GM18502 (cell line): ENCODE data around the gene UNC5B.

Source experiments
- ATAC-seq: cut with Tn5 transposase; IDR thresholded peaks from one replicate; pipeline ENCODE4 v1.9.1; 2021; ENCODE audit warnings: mild to moderate bottlenecking; ENCODE audit not compliant: unreplicated experiment, poor library complexity

Gene UNC5B

DNA sequence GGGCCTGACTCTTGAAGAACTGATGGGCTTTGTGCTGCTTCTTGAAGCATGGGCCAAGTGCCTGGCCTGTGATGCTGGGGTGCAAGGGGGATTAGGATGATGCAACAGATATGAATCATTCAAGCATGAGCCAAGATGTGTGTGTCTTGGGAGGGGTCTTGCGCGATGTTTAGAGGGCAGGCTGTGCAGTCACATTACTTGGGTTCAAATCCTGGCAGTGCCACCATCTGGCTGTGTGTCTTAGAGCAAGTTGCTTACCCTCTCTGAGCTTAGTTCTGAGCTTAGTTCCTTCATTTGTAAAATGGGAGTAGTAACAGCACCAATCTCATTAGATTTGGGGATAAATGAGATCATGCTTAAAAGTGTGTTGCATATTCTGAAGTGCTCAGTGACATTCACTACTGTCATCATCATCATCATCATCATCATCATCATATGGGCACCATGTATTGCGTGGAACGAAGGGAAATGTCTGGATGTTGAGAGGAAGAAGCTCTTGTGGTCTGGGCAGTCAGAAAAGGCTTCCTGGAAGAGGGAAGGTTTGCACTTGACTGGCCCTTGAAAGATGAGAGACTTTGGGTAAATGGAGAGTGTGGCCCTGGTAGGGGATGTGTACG is 9.3 kb downstream of the UNC5B start:
- no peak for ATAC-seq

DNA sequence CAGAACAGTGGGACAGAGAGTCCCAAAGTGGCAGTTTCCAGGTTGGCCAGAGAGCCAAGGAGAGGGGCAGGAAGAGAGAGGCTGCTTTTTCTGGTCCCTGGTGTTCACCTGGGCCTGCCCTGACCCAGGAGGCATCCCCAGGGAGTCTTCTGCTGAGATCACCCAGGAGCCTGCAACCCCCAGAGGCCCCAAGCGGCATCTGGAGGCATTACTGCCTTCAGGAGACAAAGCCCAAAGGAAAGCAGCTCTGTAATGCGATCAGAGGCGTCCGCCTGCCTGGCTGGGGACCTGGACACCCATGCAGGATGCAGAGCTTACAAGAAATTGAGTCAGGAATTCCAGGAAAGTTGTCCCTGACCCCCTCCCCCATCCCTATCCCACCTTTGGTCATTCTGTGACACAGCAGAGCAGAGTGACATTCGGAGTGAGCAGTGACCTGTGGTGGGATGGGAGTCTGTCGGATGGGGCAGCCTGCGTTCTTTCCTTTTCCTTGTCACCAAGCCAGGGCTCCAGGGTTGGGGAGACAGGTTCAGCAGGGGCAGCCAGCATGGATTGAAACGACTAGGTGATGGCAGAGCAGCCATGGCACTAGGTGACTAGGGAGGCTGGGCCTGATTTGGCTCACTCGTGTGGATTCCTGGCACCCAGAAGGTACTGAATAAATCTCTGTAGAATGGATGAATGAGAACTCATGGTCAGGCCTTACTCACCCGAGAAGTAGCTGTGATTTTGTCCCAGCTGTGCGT is 10.4 kb downstream of the UNC5B start:
- no peak for ATAC-seq

- no peak for ATAC-seq
These were observed 11.1 kb downstream of the UNC5B start for GRCh38 chr10:71223347-71224058.

DNA sequence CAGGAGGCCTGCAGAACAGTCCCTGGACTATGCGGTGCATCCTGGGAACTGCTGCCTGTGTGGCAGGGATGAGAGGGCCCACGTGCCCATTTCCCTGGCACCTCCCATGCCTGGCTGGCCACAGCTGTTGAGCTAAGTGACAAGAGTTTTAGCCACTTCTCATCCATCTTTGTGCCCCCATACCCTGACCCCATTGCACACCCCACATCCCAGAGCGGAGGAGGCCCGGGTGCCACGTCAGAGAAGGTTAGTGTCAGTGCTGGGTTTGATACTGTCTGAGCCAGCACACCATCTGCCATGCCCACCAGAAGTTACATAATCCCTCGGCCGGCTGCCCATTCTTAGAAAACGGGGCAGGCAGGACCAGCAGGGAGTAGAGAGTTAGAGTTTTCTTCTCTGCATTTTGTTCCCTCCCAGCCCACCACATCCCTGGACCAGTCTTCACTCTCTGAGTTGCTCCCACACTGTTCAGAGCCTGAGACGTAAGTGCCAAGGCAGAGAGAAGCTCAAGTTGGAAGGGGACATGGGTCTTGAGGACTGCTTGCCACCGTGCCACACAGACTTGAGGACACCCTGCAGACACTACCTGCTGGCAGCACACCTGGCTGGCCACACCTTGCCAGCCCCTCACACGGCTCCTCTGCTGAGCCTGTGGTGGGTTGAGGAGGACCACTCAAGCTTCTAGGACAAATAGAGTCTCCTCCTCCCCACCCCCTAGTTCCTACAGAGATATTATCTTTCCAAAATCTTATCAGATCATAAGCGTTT is 13.1 kb downstream of the UNC5B start:
- no peak for ATAC-seq

GRCh38 chr10:71228875-71229675 is 16.7 kb downstream of the UNC5B start:
- ATAC-seq = no peak

DNA sequence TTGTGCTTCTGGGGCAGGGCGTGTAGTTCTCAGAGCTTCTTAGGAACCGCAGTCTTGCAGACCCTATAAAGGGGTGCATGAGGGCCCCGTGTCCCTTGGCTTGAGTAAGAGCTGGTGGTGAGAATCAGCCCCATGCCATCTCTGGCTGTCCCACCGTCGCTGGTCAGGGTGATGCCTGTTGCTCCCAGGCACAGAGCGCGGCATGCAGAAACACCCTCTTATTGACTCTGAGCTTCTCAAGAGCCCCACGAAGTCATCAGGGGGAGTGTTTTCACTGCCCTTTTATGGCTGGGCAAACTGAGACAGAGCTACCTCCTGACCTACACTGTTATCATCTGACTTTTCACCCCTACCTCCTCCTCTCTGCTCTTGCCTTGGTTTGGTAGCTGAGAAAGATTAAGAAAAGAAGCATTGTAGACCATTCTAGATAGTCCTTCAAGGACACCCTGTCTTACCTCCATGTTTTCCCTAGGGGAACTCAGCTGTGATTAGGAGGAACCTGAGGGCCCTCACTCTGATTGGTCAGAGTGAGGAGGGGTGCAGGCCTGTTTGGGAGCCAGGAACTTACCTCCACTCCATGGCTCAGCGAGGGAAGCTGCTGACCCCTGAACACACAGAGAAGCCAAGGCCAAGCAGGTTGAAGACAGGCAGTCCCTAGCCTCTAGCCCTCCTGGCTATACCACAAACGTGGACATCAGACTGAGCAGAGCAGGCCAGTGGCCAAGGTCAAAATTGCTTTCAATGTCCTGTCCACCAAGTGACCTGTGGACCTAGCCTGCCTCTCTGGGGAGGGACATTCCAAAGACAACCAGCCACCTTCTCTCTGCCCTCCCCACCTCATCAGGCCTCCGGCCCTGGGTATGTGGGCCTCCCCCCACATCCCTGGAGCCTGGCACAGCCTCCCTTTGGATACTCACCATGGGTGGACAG is 17.6 kb downstream of the UNC5B start:
- ATAC-seq = no peak

DNA sequence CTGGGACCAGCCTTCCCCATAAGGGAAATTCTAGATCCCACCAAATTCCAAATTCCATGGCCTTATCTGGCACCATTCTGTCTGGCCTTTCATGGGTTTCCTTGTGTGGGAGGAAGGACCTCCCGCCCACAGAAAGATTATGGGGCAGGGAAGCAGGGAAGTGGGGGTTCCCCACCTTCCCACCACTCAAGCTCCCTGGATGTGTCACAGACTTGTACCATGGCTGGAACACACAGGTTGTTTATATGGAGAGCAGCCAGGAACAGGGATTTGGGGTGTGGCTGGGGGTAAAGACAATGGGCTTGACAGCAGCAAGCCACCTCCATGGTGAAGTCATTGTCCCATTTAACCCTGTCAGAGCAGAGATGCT is 18.3 kb downstream of the UNC5B start:
- no peak for ATAC-seq

DNA sequence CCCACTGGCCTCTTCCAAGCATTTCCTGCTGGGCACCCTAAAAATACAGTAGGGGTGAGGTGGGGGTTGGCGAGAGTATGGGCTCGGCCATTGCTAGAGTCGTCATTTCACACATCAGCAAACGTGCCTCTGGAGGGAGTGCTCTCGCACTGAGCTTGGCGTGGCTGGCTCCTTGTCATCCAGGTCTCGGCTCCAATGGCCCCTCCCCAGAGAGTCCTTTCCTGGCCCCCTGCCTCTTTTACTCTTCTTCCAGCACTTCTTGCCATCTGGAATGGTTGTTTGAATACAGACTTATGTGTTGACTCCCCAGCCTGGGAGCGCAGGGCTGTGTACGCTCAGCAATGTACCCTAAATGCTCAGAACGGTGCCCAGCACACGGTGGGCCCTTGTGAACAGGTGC is 18.8 kb downstream of the UNC5B start:
- ATAC-seq = no peak

DNA sequence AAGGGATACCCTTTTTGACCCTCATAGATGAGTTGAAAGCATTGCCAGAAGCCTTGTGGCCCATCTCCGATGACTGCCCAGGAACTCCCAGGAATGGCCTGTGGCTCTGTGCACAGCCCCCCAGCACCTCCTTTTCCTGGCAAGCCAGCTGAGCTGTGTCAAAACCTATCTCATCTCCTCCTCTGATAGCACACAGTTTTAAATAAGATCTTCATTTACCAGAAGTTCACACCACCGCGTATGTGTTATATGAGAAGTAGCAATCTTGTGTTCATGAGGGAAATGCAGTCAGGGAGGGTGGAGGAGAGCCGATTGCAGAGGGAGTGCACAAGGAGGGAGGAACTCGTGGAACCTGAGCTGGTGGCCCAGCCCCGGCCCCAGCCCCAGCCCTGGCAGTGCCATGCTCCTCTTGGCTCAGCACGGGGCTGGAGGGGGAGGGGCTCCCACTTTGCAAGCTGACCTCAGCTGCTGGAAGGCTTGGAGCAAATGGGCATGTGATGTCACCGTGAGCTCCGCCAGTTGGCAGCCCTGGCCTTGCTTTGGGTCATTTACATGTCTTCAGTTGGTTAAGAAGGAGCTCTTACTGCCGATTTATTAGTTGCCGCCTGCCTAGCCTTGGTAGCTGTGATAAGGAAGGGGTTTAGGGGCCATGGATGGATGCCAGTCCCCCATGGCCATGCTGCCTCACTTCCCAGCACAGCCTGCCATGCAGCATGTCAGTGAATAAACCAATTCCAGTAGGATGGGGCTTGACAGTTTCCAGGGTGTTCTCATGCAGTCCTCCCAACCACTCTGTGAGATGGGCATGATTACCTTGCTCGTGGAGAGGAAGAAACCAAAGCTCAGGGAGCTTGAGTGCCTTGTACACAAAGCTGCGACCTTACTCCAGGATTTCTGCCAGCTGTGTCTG is 20.0 kb downstream of the UNC5B start:
- ATAC-seq = no peak

GRCh38 chr10:71233482-71233892 is 21.1 kb downstream of the UNC5B start:
- no peak for ATAC-seq

GRCh38 chr10:71234004-71234894 is 21.9 kb downstream of the UNC5B start:
- no peak for ATAC-seq

- no peak for ATAC-seq
These were observed 22.8 kb downstream of the UNC5B start for GRCh38 chr10:71234970-71235685.

DNA sequence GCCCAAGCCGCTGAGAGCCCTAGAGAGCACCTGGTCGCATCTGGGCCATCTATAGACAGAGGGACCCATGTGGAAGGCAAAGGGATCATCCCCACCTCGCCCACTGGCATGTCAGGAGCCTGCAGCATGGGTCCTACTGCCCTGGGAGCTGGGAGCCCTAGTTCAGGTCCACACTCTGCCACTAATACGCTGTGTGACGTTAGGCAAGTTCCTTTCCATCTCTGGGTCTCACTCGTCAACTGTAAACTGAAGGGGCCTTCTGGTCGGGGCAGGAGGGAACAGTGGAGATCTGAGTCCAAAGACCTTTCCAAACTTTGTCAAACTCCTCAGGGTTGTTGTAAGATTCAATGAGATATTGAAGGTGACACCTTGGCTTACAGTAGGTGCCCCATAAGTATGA is 23.4 kb downstream of the UNC5B start:
- no peak for ATAC-seq

DNA sequence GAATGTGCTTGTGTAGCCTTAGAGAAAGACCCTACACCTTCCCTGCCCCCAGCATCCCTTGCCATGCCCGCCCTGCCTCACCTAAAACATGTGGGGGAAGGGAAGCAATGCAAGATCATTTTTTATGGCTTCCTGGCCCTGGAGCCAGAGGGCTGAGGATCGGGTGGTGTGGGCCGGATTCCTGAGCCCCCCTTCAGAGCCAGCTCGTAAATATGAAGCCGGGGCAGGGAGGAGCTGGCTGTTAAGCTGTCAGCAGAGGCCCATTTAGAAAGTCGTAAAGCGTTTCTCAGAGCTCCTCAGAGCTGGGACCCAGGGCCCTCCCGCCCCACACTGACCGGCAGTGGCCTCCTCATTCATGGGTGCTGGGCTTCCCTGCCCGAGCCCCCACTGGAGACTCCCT is 23.9 kb downstream of the UNC5B start:
- no peak for ATAC-seq

DNA sequence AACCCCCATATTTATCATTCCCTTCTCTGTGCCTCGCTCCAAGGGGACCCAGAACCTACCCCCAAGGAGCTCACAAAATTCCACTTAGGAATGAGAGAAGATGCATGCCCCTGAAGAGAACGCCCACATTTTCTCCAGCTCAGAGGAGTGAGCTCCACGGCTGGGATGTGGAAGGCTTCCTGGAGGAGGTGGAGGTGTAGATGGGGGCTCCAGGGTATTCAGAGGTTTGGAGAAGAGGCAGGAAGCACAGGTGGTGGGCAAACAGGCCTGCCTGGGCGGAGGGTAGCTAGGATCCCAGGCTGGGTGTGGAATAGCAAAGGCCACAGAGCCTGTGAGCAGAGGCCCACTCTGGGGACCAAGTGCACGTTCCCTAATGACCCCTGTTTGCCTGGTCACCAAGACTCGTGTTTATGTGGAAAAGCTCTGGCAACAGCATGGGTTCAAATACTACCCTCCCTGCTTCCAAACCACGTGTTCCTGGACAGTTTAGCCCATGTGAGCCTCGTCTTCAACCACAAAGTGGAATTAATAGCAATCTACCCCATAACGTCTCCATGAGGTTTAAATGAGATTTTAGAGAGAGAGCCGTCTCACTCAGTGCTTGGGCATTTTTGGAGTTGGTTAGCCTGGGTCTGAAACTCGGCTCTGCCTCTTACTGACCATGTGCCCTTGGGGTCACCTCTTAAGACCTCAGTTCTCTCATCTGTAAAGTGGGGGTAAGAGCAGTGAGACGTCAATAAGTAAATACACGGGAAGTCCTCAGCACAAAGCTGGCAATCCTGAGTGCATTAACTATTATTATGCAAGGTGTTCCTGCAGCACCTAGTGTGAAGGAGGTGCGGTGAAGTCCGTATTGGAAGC is 24.7 kb downstream of the UNC5B start:
- no peak for ATAC-seq
